T follicular helper cell (primary cell): ENCODE results near the gene C16orf90.
"Not testable (repeated sequence)": the region's sequence is repeated elsewhere in the genome, so short reads cannot be mapped to it uniquely, and the experiment has no call there.

Source experiments
- DNase-seq: peaks from one replicate; pipeline ENCODE4 v3.0.0-alpha.2; 2020; ENCODE audit warnings: low read depth
- total RNA-seq, 2 experiments: gene quantifications; one replicate each; lab custom pipeline; 2026; lab: John Stamatoyannopoulos, UW

The C16orf90 gene
- 0 reads per million in 2 experiments for total RNA-seq

GRCh38 chr16:3495176-3495575 is at the start of gene C16orf90:
Gene C16orf90, minus strand, starts transcription at chr16:3495489. Its CDS starts 68 bp downstream, at chr16:3495421.
- no peak for DNase-seq

DNA sequence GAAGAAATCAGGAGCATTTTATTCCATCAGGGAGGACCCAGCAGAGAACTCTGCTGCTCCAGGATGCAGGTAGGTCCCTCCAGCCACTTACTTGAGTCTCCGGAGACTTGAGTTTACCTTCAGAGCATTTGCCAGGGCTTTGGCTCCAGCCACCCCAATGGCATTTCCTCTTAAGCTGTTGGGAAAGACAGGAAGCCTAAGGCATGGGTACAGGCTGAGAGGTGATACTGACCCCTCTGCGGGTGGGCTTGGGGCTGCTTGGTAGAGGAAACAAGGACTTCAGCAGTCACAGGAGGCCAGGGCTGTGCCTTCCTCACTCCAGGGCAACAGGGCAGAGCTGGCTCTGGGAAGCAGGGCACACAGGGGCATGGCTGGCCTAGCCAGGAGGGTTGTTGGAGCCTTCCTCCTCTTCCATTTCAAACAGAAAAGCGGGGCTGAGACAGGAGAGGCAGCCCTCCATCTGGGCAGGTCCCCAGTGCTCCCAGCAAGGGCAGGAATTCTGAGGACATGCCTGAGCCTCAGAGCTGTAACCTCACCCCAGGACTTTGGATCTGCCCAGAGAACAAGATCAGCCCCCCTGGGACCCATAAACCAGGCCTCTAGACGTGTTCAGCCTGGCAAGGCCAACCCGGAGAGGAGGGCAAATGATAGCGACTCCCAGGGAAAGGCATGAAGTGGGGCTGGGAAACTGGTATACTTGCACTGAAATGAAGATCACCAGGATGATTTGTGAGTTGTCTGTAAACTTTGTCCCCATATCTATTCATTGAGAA is 47.5 kb upstream of the C16orf90 start:
- DNase-seq: no peak

GRCh38 chr16:3541527-3542155 is 46.4 kb upstream of the C16orf90 start:
- DNase-seq: no peak

- DNase-seq: no peak
Measured at GRCh38 chr16:3538222-3538621, 42.9 kb upstream of the C16orf90 start.

DNA sequence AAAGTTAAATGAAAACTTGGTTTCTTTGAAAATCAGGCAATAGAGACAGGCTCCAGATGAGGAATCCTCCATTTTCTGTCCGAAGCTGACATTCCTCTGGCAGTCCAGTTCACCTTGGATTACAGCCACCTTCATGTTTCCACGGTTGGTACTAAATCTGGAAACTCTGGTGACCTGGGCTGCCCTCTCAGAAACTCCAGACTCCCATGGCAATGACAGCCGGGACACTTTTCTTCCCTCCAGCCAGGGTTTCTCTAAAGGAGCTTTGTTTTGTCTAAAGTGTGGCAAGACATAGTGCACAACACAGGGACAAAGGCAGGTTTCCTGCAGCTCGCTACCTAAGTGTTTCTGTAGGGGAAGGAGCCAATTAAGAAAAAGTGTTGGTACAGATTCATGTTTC is 41.6 kb upstream of the C16orf90 start:
- no peak for DNase-seq

- no peak for DNase-seq
Measured at GRCh38 chr16:3536271-3536731, 41.0 kb upstream of the C16orf90 start.

DNA sequence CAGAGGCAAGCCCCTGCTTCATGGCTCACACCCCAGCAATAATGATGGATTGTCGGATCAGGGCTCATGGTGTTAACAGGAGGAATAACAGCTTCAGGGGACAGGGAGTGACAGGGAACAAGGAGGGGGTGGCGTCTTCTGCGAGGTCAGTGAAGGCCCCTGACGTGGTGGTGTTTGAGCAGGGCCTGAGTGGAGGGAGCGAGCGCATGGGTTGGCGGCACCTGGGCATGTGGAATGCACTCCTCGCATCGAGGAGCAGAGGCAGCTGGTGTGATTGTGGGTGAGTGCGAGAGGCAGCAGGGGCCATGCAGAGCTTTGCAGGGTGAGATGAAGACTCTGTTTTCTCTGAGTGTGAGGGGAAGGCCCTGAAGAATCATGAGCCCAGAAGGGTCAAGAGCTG is 38.8 kb upstream of the C16orf90 start:
- no peak for DNase-seq

- no peak for DNase-seq
Measured at GRCh38 chr16:3532741-3533140, 37.5 kb upstream of the C16orf90 start.

- DNase-seq: no peak
Measured at GRCh38 chr16:3530371-3530914, 35.2 kb upstream of the C16orf90 start.

DNA sequence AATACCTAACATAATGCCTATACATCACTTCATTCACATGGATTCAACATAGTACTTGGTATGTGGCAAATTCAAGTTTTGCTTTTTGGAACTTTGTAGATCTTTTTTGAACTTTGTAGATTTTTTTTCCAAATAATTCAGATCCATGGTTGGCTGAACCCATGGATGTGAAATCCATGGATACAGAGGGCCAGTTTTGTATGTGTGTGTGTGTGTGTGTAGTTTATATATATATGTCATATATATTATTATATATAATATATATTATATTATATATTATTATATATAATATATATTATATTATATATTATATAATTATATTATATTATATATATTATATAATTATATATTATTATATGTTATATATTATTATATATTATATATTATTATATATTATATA is 33.9 kb upstream of the C16orf90 start:
- DNase-seq: no peak

DNA sequence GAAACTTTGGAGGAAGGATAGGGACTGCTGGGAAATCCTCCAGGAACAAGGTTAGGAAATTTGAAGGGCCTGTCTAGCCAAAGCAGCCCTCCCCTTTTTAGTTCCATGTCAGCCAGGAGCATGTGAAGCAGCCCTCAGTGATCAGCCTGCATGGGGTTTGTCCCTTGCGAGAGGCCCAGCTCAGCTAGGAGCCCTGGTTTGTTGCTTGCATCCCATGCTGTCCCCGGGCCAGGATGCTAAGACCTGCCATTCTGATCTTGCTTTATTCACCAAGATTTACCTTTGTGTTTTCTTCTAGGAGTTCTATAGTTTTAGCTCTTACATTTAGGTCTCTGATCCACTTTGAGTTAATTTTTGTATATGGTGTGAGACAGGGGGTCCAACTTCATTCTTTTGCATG is 33.1 kb upstream of the C16orf90 start:
- DNase-seq: no peak

DNA sequence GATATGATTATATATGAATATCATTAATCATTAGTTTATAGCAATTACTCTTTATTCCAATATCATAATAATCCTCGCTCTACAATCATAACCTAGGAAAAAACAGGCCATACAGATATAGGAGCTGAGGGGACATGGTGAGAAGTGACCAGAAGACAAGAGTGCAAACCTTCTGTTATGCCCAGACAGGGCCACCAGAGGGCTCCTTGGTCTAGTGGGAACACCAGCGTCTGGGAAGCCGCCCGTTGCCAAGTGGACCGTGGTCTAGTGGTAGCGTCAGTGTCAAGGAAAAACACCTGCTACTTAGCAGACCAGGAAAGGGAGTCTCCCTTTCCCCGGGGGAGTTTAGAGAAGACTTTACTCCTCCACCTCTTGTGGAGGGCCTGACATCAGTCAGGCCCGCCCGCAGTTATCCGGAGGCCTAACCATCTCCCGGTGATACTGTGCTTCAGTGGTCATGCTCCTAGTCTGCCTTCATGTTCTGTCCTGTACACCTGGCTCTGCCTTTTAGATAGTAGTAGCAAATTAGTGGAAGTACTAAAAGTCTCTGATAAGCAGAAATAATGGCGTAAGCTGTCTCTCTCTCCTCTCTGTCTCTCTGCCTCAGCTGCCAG is 32.0 kb upstream of the C16orf90 start:
- DNase-seq: not testable (repeated sequence)

- DNase-seq: no peak
Measured at GRCh38 chr16:3525951-3526350, 30.7 kb upstream of the C16orf90 start.

- DNase-seq: no peak
Measured at GRCh38 chr16:3523281-3523680, 28.0 kb upstream of the C16orf90 start.

- DNase-seq: no peak
Measured at GRCh38 chr16:3520841-3521240, 25.6 kb upstream of the C16orf90 start.

DNA sequence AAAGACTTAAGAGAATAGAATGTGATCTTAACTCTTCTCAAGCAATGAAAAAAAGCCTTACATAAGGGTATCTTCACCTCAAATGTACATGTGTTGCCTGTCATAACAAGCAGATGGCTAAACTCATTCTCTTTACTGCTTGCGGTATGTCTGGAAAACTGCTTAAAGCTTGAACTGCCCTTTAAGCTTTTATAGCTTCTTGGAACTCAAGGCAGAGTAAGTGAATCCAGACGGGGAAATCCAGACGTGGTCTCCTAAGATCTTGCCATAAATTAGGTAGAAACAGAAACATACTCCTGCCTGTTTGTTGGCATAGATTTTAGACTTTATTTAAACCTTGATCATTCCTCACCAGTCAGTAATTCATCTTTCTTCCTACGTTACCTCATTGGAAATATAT is 25.1 kb upstream of the C16orf90 start:
- DNase-seq: no peak

DNA sequence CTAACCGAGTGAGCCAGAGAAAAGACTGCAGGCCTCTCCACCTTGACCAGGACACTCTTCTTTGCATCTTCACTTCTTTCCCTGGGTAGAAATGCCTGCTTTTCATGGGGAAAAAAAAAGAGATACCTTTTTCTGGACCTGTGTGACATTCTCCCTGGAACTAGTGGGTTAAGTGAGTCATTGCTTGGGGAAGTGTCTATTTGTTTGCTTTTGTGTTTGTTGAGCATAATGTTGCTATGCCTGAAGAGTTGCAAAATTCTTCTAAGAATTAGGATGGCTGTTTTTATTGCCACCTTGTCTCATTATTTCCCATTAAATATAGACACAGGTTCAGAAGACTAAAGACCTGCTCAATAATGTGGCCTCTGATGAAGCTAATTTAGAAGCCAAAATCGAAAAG is 24.3 kb upstream of the C16orf90 start:
- no peak for DNase-seq

DNA sequence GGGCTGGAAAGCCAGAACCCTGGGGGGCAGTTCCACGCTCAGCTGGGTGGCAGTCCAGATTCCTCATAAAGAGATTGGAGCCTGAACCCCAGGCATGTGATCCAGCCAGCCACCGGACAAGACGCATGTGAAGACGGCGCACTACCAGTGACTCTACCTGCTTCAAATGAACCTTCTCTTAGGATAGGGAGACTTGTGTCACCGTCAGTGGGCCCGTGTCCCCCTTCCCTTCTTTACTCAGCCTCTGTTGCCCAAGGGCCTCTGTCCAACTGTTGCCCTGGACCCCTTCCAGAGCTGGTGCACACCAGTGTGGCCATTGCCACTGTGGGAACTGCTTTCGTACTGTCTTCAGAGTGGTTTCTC is 23.7 kb upstream of the C16orf90 start:
- no peak for DNase-seq

GRCh38 chr16:3518292-3518985 is 23.1 kb upstream of the C16orf90 start:
- no peak for DNase-seq

GRCh38 chr16:3515897-3516296 is 20.6 kb upstream of the C16orf90 start:
- DNase-seq: no peak

- DNase-seq: no peak
Measured at GRCh38 chr16:3514621-3515020, 19.3 kb upstream of the C16orf90 start.

DNA sequence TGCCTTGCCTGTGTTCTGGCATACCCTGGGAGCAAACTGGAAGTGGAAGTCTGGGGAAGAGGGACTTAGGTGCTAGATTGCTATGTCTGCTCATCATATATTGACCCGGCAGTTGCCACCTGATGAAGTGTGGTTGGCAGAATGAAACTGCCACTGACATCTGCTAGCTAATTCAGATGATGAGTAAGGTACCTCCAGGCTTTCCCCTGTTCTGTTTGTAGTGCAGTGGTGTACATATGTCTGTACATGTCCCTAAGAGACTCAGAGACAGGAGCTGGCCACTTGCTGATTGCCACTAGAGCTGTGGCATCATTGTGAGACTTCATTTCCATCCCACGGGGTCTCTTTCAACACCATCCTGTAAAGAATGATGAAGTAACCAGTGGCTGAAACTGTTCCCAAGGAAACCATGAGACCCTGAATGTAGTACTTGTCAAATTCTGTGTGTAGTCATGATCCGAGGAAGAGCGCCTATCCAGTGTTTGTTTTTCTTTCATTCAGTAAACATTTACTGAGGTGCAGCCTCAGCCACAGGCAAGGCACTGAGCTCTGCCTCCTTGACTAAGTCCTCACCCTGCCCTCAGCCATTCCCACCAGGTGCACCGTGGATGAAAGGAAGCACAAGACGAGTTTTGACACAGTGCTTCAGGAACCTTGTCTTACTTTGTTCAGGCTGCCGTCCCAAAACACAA is 18.7 kb upstream of the C16orf90 start:
- DNase-seq: no peak
